Right lobe of liver (tissue), 4 donors: Measurements from ENCODE around the gene P2RY8.
"Not testable (repeated sequence)": the region's sequence is repeated elsewhere in the genome, so short reads cannot be mapped to it uniquely, and the experiment has no call there.

Experiments used
- CTCF ChIP-seq, 4 donors: fragments of 200-600 bp in 3 of 4; fragments of 450-650 bp in 1 of 4; IDR thresholded peaks; one replicate each; pipeline versions ENCODE4 v1.5.1 to v1.8.0; 2016 to 2022; ENCODE audit warnings: antibody characterized with exemption in 4 of 4, mild to moderate bottlenecking in 2 of 4
- POLR2A ChIP-seq: fragments of 450-650 bp; IDR thresholded peaks from one replicate; pipeline ENCODE4 v1.6.1; 2017; ENCODE audit warnings: antibody characterized with exemption, mild to moderate bottlenecking
- donor health status: DM: no; HTN: no; CAD: no.
- donor health status: DM: no; HTN: no; CAD: no.
- donor health status: DM: no; HTN: yes; CAD: no.

- TF ChIP-seq CTCF (IDR thresholded peaks at IDR 0.05); POLR2A: not testable (repeated sequence)
Measured at GRCh38 chrX:1447969-1448572, 88.9 kb downstream of the P2RY8 start.
